ENCODE results near the gene PAQR8. TPM values are rescaled to one million over a fixed set of nuclear protein-coding genes. Genes with fewer than 3 reads are reported as not detected.

Gene PAQR8
- total RNA-seq, 1 donor from 2014 or later = 6.8 TPM

- TF ChIP-seq CTCF (IDR thresholded peaks at IDR 0.05) = no peak
- Mint-ChIP-seq H3K4me1 (peaks cover 29% of the 10 kb centered on the region), H3K36me3 (ENCODE audit: low read depth) (no peaks in the 10 kb centered on the region), H3K9me3 (no peaks in the 10 kb centered on the region), H3K4me3 (no peak overlapping the region), H3K27me3 (no peaks in the 10 kb centered on the region), H3K27ac (no peak overlapping the region)
- intact Hi-C loops (cut with micrococcal nuclease) = no loop called here
- no peak for ATAC-seq (ENCODE audit: low read depth)
- ChIA-PET CTCF (no interaction called here), POLR2A (no interaction called here)
- no peak for DNase-seq
Observed at GRCh38 chr6:52347818-52348217, 14.1 kb upstream of the PAQR8 start.

- H3K27me3 Mint-ChIP-seq = no peaks in the 10 kb centered on the region
- ATAC-seq (ENCODE audit: low read depth) (no peak), DNase-seq (no peak)
- peaks cover 29% of the 10 kb centered on the region for H3K4me1 Mint-ChIP-seq
- peak overlapping the region; percentile 3 for H3K4me3 Mint-ChIP-seq
- H3K9me3 Mint-ChIP-seq = no peaks in the 10 kb centered on the region
- intact Hi-C loops (cut with micrococcal nuclease) = loop anchor here (1.0 to 5.0 kb wide), 5 partner anchors 9 to 67 kb away; partner anchors contain the start of gene MCM3
- no peak for TF ChIP-seq CTCF (IDR thresholded peaks at IDR 0.05)
- ChIA-PET POLR2A (interaction anchor here (0.7 to 2.2 kb wide), 7 partner anchors 10 to 67 kb away, joined by 3 to 15 read pairs (median 9); partner anchors contain the start of genes MCM3 and PAQR8), CTCF (interaction anchor here (1.9 to 2.5 kb wide), 3 partner anchors 10 to 66 kb away, joined by 6 to 15 read pairs (median 9); partner anchors contain the start of genes MCM3 and PAQR8)
- H3K27ac Mint-ChIP-seq = peak overlapping the region; percentile 31
- H3K36me3 Mint-ChIP-seq (ENCODE audit: low read depth) = no peaks in the 10 kb centered on the region
Observed at GRCh38 chr6:52351879-52352238, 10.1 kb upstream of the PAQR8 start.

- H3K4me1 Mint-ChIP-seq = peaks cover 29% of the 10 kb centered on the region
- POLR2A ChIA-PET = interaction anchor here (0.6 to 2.2 kb wide), 7 partner anchors 9 to 67 kb away, joined by 3 to 15 read pairs (median 9); partner anchors contain the start of genes MCM3 and PAQR8
- H3K27me3 Mint-ChIP-seq = no peaks in the 10 kb centered on the region
- DNase-seq = no peak
- TF ChIP-seq CTCF (IDR thresholded peaks at IDR 0.05) = no peak
- no peaks in the 10 kb centered on the region for H3K36me3 Mint-ChIP-seq (ENCODE audit: low read depth)
- intact Hi-C loops (cut with micrococcal nuclease) = loop anchor here (1.0 to 5.0 kb wide), 3 partner anchors 9 to 46 kb away; no protein-coding TSS in a partner anchor
- H3K27ac Mint-ChIP-seq = peak overlapping the region; percentile 31
- H3K9me3 Mint-ChIP-seq = no peaks in the 10 kb centered on the region
- peak overlapping the region; percentile 3 for H3K4me3 Mint-ChIP-seq
- CTCF ChIA-PET = interaction anchor here (2.0 to 2.5 kb wide), 2 partner anchors 10 to 66 kb away, joined by 9 to 15 read pairs; partner anchors contain the start of genes MCM3 and PAQR8
- ATAC-seq (ENCODE audit: low read depth) = peak; percentile 72
Observed at GRCh38 chr6:52352239-52353018, 9.5 kb upstream of the PAQR8 start.

GRCh38 chr6:52356017-52356416, 5.9 kb upstream of the PAQR8 start:
- ATAC-seq (ENCODE audit: low read depth) = no peak
- no peak overlapping the region for H3K27ac Mint-ChIP-seq
- TF ChIP-seq CTCF (IDR thresholded peaks at IDR 0.05) = no peak
- intact Hi-C loops (cut with micrococcal nuclease) = no loop called here
- H3K4me1 Mint-ChIP-seq = peaks cover 22% of the 10 kb centered on the region
- H3K36me3 Mint-ChIP-seq (ENCODE audit: low read depth) = no peaks in the 10 kb centered on the region
- DNase-seq = no peak
- H3K4me3 Mint-ChIP-seq = no peak overlapping the region
- POLR2A ChIA-PET = no interaction called here
- no peaks in the 10 kb centered on the region for H3K27me3 Mint-ChIP-seq
- CTCF ChIA-PET = no interaction called here
- no peaks in the 10 kb centered on the region for H3K9me3 Mint-ChIP-seq

GRCh38 chr6:52359403-52359802, 2.5 kb upstream of the PAQR8 start:
- H3K4me3 Mint-ChIP-seq = no peak overlapping the region
- peaks cover 25% of the 10 kb centered on the region for H3K4me1 Mint-ChIP-seq
- no peaks in the 10 kb centered on the region for H3K27me3 Mint-ChIP-seq
- intact Hi-C loops (cut with micrococcal nuclease) = no loop called here
- no peak for TF ChIP-seq CTCF (IDR thresholded peaks at IDR 0.05)
- H3K36me3 Mint-ChIP-seq (ENCODE audit: low read depth) = peaks cover 8% of the 10 kb centered on the region
- H3K27ac Mint-ChIP-seq = no peak overlapping the region
- no peaks in the 10 kb centered on the region for H3K9me3 Mint-ChIP-seq
- ChIA-PET POLR2A (interaction anchor here (0.7 to 4.2 kb wide), 2 partner anchors 53 to 74 kb away, joined by 6 to 32 read pairs; no protein-coding TSS in a partner anchor), CTCF (no interaction called here)
- no peak for ATAC-seq (ENCODE audit: low read depth)
- DNase-seq = no peak

Measured in activated B cell treated with CpG ODN at 0.5 μM for 24 hours (primary cell).